Activated gamma-delta T cell treated with Interleukin-2 at 50 U/mL for 16 hours (primary cell): Measurements from ENCODE around the gene DENND1A.

Source experiments
- DNase-seq: peaks from one replicate; pipeline ENCODE4 v3.0.0-alpha.2; 2020

Gene DENND1A

DNA sequence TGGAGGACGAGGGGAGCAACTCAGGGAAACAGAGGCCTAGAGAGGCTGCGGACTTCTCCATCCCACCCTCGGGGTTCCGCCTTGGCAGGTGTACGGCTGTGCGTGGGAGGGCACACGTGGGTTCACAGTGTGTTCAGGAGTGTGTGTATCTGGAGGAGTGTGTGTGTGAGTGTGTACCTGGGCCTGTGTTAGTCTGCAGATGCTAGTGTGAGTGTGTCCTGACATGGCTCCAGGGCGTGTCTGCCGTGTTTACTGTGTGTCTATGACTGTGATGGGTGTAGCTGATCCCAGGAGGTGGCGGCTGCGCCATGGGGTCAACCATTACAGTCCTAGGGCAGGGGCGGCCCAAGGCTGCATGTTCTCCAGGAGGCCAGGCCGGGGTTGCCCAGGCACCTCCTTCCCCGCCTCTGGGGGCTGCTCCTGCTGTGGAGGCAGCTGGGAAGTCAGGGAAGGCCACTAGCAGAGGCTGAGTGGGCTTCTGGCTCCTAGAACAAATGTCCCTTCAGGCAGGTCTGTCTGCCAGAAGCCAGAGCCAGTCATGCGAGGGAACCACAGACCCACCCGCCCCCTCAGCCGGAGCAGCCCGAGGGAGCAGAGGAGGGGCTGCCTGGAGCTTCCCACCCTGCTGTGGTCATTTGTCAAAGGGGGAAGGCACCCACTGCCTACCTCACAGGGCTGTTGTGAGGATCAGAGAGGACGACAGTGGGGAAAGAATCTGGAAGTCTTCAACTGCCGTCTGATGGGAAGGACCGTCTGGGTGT is 552.5 kb downstream of the DENND1A start:
- DNase-seq, result no peak

GRCh38 chr9:123376218-123377071 is 553.5 kb downstream of the DENND1A start:
- no peak for DNase-seq

- no peak for DNase-seq
Measured at GRCh38 chr9:123375469-123376132, 554.3 kb downstream of the DENND1A start.

DNA sequence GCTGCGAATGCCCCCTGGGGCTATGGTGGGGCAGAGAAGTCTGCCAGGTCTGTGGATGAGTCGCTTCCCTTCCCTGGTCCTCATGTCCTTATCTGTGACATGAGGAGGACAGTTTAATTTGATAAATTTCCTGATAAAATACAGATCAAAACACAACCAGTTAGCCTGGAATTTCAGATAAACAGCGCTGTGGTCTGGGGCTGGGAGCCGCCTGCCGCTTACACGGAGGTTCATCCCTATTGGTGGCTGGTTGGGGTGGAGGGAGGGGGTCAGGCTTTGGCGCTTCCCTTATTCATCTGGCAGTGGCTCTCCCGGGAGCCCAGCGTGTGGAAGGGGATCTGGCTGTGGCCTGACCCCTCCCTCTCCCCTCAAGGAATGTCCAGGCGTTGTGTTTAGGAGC is 556.0 kb downstream of the DENND1A start:
- DNase-seq, result no peak

DNA sequence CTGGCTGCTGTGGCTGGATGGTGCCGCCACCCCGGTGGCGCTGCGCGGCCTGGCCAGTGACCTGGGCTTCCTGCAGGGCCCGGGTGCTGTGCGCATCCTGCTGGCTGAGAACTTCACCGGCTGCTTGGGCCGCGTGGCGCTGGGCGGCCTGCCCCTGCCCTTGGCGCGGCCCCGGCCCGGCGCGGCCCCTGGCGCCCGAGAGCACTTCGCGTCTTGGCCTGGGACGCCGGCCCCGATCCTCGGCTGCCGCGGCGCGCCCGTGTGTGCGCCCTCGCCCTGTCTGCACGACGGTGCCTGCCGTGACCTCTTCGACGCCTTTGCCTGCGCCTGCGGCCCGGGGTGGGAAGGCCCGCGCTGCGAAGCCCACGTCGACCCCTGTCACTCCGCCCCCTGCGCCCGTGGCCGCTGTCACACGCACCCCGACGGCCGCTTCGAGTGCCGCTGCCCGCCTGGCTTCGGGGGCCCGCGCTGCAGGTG is 556.4 kb downstream of the DENND1A start:
- DNase-seq, result no peak

- DNase-seq, result no peak
Measured at GRCh38 chr9:123372766-123373446, 557.0 kb downstream of the DENND1A start.

- DNase-seq, result no peak
Measured at GRCh38 chr9:123371805-123372590, 557.9 kb downstream of the DENND1A start.

GRCh38 chr9:123371228-123371584 is 558.7 kb downstream of the DENND1A start:
- DNase-seq, result no peak

DNA sequence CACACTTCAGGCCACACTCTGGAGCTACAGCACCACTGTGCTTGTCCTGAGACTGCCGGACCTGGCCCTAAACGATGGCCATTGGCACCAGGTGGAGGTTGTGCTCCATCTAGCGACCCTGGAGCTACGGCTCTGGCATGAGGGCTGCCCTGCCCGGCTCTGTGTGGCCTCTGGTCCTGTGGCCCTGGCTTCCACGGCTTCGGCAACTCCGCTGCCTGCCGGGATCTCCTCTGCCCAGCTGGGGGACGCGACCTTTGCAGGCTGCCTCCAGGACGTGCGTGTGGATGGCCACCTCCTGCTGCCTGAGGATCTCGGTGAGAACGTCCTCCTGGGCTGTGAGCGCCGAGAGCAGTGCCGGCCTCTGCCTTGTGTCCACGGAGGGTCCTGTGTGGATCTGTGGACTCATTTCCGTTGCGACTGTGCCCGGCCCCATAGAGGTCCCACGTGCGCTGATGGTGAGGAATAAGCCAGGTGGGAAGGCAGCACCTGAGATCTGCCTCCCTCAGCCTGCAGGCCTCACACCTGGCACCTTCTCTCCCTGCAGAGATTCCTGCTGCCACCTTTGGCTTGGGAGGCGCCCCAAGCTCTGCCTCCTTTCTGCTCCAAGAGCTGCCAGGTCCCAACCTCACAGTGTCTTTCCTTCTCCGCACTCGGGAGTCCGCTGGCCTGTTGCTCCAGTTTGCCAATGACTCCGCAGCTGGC is 559.2 kb downstream of the DENND1A start:
- DNase-seq, result no peak

DNA sequence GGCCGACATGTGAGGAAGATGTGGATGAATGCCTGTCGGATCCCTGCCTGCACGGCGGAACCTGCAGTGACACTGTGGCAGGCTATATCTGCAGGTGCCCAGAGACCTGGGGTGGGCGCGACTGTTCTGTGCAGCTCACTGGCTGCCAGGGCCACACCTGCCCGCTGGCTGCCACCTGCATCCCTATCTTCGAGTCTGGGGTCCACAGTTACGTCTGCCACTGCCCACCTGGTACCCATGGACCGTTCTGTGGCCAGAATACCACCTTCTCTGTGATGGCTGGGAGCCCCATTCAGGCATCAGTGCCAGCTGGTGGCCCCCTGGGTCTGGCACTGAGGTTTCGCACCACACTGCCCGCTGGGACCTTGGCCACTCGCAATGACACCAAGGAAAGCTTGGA is 559.8 kb downstream of the DENND1A start:
- DNase-seq, result no peak

- DNase-seq, result no peak
Measured at GRCh38 chr9:123369296-123369695, 560.6 kb downstream of the DENND1A start.

GRCh38 chr9:123368536-123369153 is 561.3 kb downstream of the DENND1A start:
- no peak for DNase-seq

DNA sequence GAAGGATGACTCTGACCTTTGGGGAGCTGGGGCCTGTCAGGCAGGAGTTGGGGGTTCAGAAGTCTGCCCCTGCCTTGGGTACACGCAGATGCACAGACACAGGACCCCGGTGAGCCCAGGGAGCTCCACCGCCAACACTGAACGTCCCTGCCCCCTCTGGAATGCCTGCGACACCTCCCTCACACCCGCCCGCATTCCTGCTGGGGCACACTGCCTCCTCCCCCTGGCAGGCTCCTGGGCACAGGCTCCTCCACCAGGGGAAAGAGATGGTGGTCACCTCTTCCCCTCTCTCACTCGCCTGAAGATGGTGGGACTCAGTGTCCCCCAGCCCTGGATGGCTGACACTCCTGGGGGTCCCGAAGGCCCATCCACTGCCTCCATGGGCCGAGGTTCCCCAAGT is 561.9 kb downstream of the DENND1A start:
- no peak for DNase-seq

GRCh38 chr9:123365881-123366528 is 563.9 kb downstream of the DENND1A start:
- no peak for DNase-seq

- no peak for DNase-seq
Measured at GRCh38 chr9:123365287-123365880, 564.5 kb downstream of the DENND1A start.

DNA sequence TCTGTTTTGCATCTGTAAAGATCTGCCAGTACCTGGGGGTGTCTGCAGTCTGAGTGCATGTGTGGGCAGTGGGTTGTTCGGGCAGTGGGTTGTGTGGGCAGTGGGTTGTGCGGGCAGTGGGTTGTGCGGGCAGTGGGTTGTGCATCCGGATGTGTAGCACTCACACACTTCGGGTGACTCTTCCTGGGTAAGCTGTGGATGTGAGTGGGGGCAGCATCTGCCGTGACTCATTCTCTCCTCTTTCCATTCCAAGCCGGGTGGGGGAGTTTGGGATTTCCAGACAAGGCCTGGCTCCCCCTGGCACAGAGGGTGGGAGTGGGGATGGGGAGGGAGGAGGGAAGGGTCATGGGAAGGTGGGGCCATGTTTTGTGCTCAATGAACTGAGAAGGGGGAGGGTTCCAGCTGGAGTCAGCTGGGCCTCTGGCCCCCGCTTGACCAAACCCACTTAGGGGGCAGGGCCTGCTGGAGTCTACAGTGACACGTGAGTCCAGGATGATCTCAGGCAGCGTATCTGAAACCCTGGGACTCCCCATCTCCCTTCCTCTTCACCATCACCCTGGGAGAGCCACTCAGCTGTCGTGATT is 565.6 kb downstream of the DENND1A start:
- DNase-seq, result no peak

- DNase-seq, result no peak
Measured at GRCh38 chr9:123362856-123363255, 567.1 kb downstream of the DENND1A start.

- DNase-seq, result no peak
Measured at GRCh38 chr9:123361731-123362510, 568.0 kb downstream of the DENND1A start.
